ENCODE results near the gene HOXA7.

- TF ChIP-seq CTCF (IDR thresholded peaks at IDR 0.05) (no peak), EZH2 (IDR thresholded peaks at IDR 0.05) (peak; percentile 72)
Observed at GRCh38 chr7:27173956-27174873, 17.7 kb upstream of the HOXA7 start, which contains the start of gene HOXA10.

All from neural progenitor cell (in vitro differentiated cells).